Breast epithelium (tissue), 3 donors: Measurements from ENCODE around the gene ARHGAP21.
"Not testable (repeated sequence)": the region's sequence is repeated elsewhere in the genome, so short reads cannot be mapped to it uniquely, and the experiment has no call there.

Experiments used
- CTCF ChIP-seq, 3 donors: fragments of 450-650 bp; IDR thresholded peaks; one replicate each; pipeline ENCODE4 v1.5.1; 2016 to 2017; ENCODE audit warnings: antibody characterized with exemption in 3 of 3, mild to moderate bottlenecking in 3 of 3, moderate library complexity in 3 of 3
- POLR2A ChIP-seq: fragments of 450-650 bp; IDR thresholded peaks from one replicate; pipeline ENCODE4 v1.6.1; 2016; ENCODE audit warnings: antibody characterized with exemption, mild to moderate bottlenecking, moderate library complexity
- POLR2AphosphoS5 ChIP-seq, 3 donors: sonication (generic); formaldehyde crosslinking; IDR thresholded peaks; one replicate each; pipeline ENCODE4 v1.6.1; 2017; ENCODE audit warnings: antibody characterized with exemption in 3 of 3

GRCh38 chr10:24726029-24726428, 2.3 kb upstream of the ARHGAP21 start:
- TF ChIP-seq CTCF (IDR thresholded peaks at IDR 0.05); POLR2A; POLR2AphosphoS5 (IDR thresholded peaks at IDR 0.05): not testable (repeated sequence)
